ENCODE results near the gene JUN. TPM values are rescaled to one million over a fixed set of nuclear protein-coding genes. Genes with fewer than 3 reads are reported as not detected.
A peak's percentile ranks its signal among the peaks of the same experiment; 100 is the strongest.

JUN gene
- total and polyA plus RNA-seq, 2 of the 13 experiments (the other 11 are each of a cell fraction or from before 2014, with no cell fraction given): 18.2 to 22.3 TPM

DNA sequence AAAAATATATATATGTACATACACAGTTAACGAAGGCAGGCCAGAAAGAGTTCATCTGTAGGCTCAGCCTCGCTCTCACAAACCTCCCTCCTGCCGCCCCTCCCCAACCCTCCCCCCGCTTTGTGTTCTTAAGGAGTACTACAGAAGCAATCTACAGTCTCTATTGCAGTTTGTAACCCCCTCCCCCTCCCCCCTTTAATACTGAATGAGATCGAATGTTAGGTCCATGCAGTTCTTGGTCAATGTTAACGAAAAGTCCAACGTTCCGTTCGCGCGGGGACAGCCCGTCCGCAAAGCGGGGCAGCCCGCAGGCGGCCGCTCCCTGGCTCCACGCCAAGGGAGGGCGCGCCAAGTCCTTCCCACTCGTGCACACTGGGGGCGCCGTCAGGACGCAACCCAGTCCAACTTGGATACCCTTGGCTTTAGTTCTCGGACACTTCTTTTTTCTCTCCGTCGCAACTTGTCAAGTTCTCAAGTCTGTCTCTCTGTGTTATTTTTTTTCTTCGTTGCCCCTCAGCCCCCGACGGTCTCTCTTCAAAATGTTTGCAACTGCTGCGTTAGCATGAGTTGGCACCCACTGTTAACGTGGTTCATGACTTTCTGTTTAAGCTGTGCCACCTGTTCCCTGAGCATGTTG is 2.2 kb downstream of the JUN start (continued):
- TF ChIP-seq TRIM24 (CRISPR knock-in tag; IDR thresholded peaks at IDR 0.05) (no peak), CBX5 (CRISPR knock-in tag; IDR thresholded peaks at IDR 0.05; ENCODE audit: borderline replicate concordance) (no peak), ZNF256 (CRISPR knock-in tag; conservative IDR thresholded peaks at IDR 0.05) (no peak), KLF6 (CRISPR knock-in tag; IDR thresholded peaks at IDR 0.05) (no peak), ZNF3 (CRISPR knock-in tag; IDR thresholded peaks at IDR 0.05) (no peak), DNMT3B (CRISPR knock-in tag; conservative IDR thresholded peaks at IDR 0.05) (no peak), BORCS8-MEF2B (CRISPR knock-in tag; IDR thresholded peaks at IDR 0.05) (no peak), HNRNPK (IDR thresholded peaks at IDR 0.05; ENCODE audit: low read depth, low read length, poor library complexity, severe bottlenecking) (no peak), AGO2 (optimal IDR thresholded peaks at IDR 0.05; ENCODE audit: low read depth, low read length) (no peak), NCOR1 (IDR thresholded peaks at IDR 0.05; ENCODE audit: borderline replicate concordance, low read length) (no peak), MXD4 (CRISPR knock-in tag; IDR thresholded peaks at IDR 0.05) (no peak), STAG1 (CRISPR knock-in tag; IDR thresholded peaks at IDR 0.05) (peak; percentile 51), ZSCAN20 (CRISPR knock-in tag; IDR thresholded peaks at IDR 0.05; ENCODE audit: borderline replicate concordance) (no peak), POLR2AphosphoS2 (IDR thresholded peaks at IDR 0.05; ENCODE audit: low read depth, low read length) (peak; percentile 39; the same call in 1 of the 2 replicates), EHMT2 (IDR thresholded peaks at IDR 0.05; ENCODE audit: borderline replicate concordance, low read depth, low read length) (no peak), PHF21A (CRISPR knock-in tag; IDR thresholded peaks at IDR 0.05) (no peak), ZNF10 (CRISPR knock-in tag; IDR thresholded peaks at IDR 0.05; ENCODE audit: borderline replicate concordance, low read depth) (no peak), ZNF572 (CRISPR knock-in tag; IDR thresholded peaks at IDR 0.05) (no peak), ZSCAN30 (CRISPR knock-in tag; IDR thresholded peaks at IDR 0.05) (no peak), ZNF737 (CRISPR knock-in tag; IDR thresholded peaks at IDR 0.05; ENCODE audit: borderline replicate concordance) (no peak)
- TF ChIP-seq, protein P1, sequence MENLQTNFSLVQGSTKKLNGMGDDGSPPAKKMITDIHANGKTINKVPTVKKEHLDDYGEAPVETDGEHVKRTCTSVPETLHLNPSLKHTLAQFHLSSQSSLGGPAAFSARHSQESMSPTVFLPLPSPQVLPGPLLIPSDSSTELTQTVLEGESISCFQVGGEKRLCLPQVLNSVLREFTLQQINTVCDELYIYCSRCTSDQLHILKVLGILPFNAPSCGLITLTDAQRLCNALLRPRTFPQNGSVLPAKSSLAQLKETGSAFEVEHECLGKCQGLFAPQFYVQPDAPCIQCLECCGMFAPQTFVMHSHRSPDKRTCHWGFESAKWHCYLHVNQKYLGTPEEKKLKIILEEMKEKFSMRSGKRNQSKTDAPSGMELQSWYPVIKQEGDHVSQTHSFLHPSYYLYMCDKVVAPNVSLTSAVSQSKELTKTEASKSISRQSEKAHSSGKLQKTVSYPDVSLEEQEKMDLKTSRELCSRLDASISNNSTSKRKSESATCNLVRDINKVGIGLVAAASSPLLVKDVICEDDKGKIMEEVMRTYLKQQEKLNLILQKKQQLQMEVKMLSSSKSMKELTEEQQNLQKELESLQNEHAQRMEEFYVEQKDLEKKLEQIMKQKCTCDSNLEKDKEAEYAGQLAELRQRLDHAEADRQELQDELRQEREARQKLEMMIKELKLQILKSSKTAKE (CRISPR knock-in tag; IDR thresholded peaks at IDR 0.05; ENCODE audit: borderline replicate concordance): no peak
- TF ChIP-seq, protein P2, sequence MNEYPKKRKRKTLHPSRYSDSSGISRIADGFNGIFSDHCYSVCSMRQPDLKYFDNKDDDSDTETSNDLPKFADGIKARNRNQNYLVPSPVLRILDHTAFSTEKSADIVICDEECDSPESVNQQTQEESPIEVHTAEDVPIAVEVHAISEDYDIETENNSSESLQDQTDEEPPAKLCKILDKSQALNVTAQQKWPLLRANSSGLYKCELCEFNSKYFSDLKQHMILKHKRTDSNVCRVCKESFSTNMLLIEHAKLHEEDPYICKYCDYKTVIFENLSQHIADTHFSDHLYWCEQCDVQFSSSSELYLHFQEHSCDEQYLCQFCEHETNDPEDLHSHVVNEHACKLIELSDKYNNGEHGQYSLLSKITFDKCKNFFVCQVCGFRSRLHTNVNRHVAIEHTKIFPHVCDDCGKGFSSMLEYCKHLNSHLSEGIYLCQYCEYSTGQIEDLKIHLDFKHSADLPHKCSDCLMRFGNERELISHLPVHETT (CRISPR knock-in tag; conservative IDR thresholded peaks at IDR 0.05): no peak
- TF ChIP-seq, protein P3, sequence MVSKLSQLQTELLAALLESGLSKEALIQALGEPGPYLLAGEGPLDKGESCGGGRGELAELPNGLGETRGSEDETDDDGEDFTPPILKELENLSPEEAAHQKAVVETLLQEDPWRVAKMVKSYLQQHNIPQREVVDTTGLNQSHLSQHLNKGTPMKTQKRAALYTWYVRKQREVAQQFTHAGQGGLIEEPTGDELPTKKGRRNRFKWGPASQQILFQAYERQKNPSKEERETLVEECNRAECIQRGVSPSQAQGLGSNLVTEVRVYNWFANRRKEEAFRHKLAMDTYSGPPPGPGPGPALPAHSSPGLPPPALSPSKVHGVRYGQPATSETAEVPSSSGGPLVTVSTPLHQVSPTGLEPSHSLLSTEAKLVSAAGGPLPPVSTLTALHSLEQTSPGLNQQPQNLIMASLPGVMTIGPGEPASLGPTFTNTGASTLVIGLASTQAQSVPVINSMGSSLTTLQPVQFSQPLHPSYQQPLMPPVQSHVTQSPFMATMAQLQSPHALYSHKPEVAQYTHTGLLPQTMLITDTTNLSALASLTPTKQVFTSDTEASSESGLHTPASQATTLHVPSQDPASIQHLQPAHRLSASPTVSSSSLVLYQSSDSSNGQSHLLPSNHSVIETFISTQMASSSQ (IDR thresholded peaks at IDR 0.05; ENCODE audit: low read depth): no peak
- TF ChIP-seq, protein P3 (CRISPR knock-in tag; IDR thresholded peaks at IDR 0.05; ENCODE audit: borderline replicate concordance): no peak

Measured in HepG2 (cell line).